Endothelial cell of umbilical vein (primary cell): ENCODE measurements around the gene ABCD3. TPM values are rescaled to one million over a fixed set of nuclear protein-coding genes. Genes with fewer than 3 reads are reported as not detected.

Experiments
- BruUV-seq: library from RNA; stranded (reverse); fragments of 400-500 nt; replicated peaks from 2 replicates; lab custom pipeline; 2021; lab: Mats Ljungman, UMichigan
- CTCF ChIA-PET: fragments of 300-600, 350-600 bp; sonication (Branson Sonifier 250); formaldehyde crosslinking; loops from one replicate; lab custom pipeline; 2021; ENCODE audit warnings: antibody characterized with exemption, inconsistent platforms; lab: Charles Lee
- POLR2A ChIA-PET: fragments of 300-600, 350-600 bp; sonication (Branson Sonifier 250); formaldehyde crosslinking; loops from one replicate; lab custom pipeline; 2021; ENCODE audit warnings: antibody characterized with exemption, inconsistent platforms; lab: Charles Lee
- DNase-seq: peaks from one replicate; pipeline ENCODE4 v3.0.0-alpha.2; 2011; ENCODE audit warnings: low read depth, low spot score
- FAIRE-seq: peaks from 2 replicates; lab custom pipeline; 2011; peaks lifted over from hg19 to GRCh38; lab: Jason Lieb, UNC
- H2AFZ ChIP-seq: 2 replicates; pipeline ENCODE4 v1.6.0; 2012; ENCODE audit warnings: low read depth, low read length, control low read depth, inconsistent platforms
- H3K27ac ChIP-seq: 2 replicates; pipeline ENCODE4 v1.5.1; 2011; ENCODE audit warnings: low read depth, mild to moderate bottlenecking, control low read depth, low read length, moderate library complexity; ENCODE audit not compliant: insufficient read depth
- H3K27me3 ChIP-seq, 2 experiments: 2 replicates each; pipeline versions ENCODE4 v1.6.0 to v1.6.1; 2011; ENCODE audit warnings: low read length in 2 of 2, mixed read lengths in 1 of 2; ENCODE audit not compliant: control insufficient read depth in 2 of 2, insufficient read depth in 2 of 2
- H3K36me3 ChIP-seq, 2 experiments: 2 replicates in 1 of 2; 3 replicates in 1 of 2; pipeline ENCODE4 v1.5.1; 2011; ENCODE audit warnings: low read length in 2 of 2, mild to moderate bottlenecking in 1 of 2, moderate library complexity in 1 of 2; ENCODE audit not compliant: control insufficient read depth in 2 of 2, insufficient read depth in 2 of 2; ENCODE audit errors: extremely low read depth in 1 of 2
- H3K4me1 ChIP-seq: 3 replicates; pipeline ENCODE4 v1.5.1; 2011; ENCODE audit warnings: mild to moderate bottlenecking, low read length; ENCODE audit not compliant: control insufficient read depth, insufficient read depth; ENCODE audit errors: extremely low read depth
- H3K4me2 ChIP-seq: 2 replicates; pipeline ENCODE4 v1.6.1; 2011; ENCODE audit warnings: low read length, control low read depth, mixed read lengths; ENCODE audit not compliant: insufficient read depth
- H3K4me3 ChIP-seq, 3 experiments: fragments of 200-600 bp in 1 of 3; sonication (generic), shearing (Covaris generic) in 1 of 3; replicated peaks in 1 of 3; 2 replicates each; pipeline ENCODE4 v1.5.1; 2011 to 2016; ENCODE audit warnings: control low read depth in 3 of 3, low read length in 3 of 3, mild to moderate bottlenecking in 2 of 3, inconsistent platforms in 1 of 3, low read depth in 1 of 3, moderate library complexity in 1 of 3; ENCODE audit not compliant: insufficient read depth in 1 of 3
- H3K79me2 ChIP-seq: 2 replicates; pipeline ENCODE4 v1.6.0; 2012; ENCODE audit warnings: low read length, inconsistent platforms; ENCODE audit not compliant: control insufficient read depth, insufficient read depth
- H3K9ac ChIP-seq: replicated peaks from 2 replicates; pipeline ENCODE3; 2011; ENCODE audit warnings: low read length, control low read depth; ENCODE audit not compliant: insufficient read depth; ENCODE audit errors: extremely low read depth
- H3K9me1 ChIP-seq: replicated peaks from 3 replicates; pipeline ENCODE4 v1.6.0; 2011; ENCODE audit warnings: mild to moderate bottlenecking, low read length; ENCODE audit not compliant: control insufficient read depth, insufficient read depth; ENCODE audit errors: extremely low read depth
- H3K9me3 ChIP-seq: replicated peaks from 2 replicates; pipeline ENCODE4 v1.5.1; 2012; ENCODE audit warnings: low read length, inconsistent platforms; ENCODE audit not compliant: control insufficient read depth, insufficient read depth
- H4K20me1 ChIP-seq: replicated peaks from 2 replicates; pipeline ENCODE3; 2011; ENCODE audit warnings: mild to moderate bottlenecking, low read length; ENCODE audit not compliant: control insufficient read depth, insufficient read depth; ENCODE audit errors: extremely low read depth
- EZH2 ChIP-seq: IDR thresholded peaks from 2 replicates; pipeline ENCODE4 v1.6.1; 2012; ENCODE audit warnings: borderline replicate concordance, low read depth, mild to moderate bottlenecking, moderate library complexity, low read length, inconsistent platforms; ENCODE audit not compliant: severe bottlenecking
- FOS ChIP-seq: IDR thresholded peaks from 2 replicates; pipeline ENCODE4 v1.6.1; 2011; ENCODE audit warnings: mild to moderate bottlenecking, low read length, moderate library complexity, borderline replicate concordance; ENCODE audit not compliant: insufficient read depth
- GATA2 ChIP-seq: IDR thresholded peaks from 2 replicates; pipeline ENCODE4 v1.7.0; 2011; ENCODE audit warnings: low read depth, mild to moderate bottlenecking, moderate library complexity, mixed read lengths, low read length; ENCODE audit not compliant: insufficient read length, insufficient read depth
- JUN ChIP-seq: IDR thresholded peaks from 2 replicates; pipeline ENCODE4 v1.6.1; 2011; ENCODE audit warnings: borderline replicate concordance, low read depth; ENCODE audit not compliant: insufficient read length, insufficient read depth
- MYC ChIP-seq: IDR thresholded peaks from one replicate; pipeline ENCODE4 v1.6.1; 2011; ENCODE audit warnings: mild to moderate bottlenecking, low read depth, low read length
- POLR2A ChIP-seq: IDR thresholded peaks from 2 replicates; pipeline ENCODE4 v1.6.1; 2012; ENCODE audit warnings: low read depth, mild to moderate bottlenecking, control low read depth, low read length
- POLR2AphosphoS5 ChIP-seq: IDR thresholded peaks from 2 replicates; pipeline ENCODE4 v1.6.1; 2012; ENCODE audit warnings: low read depth, mild to moderate bottlenecking, control low read depth, low read length, moderate library complexity; ENCODE audit not compliant: insufficient read depth
- dilution Hi-C: fragments of 300-500 bp; cut with MboI; formaldehyde crosslinking; loops from one replicate; pipeline ENCODE4 v1.15.0; 2019; ENCODE audit warnings: low sequenced_read_pairs; ENCODE audit not compliant: extremely low pct_ligation_motif_present
- intact Hi-C: fragments of 100-400 bp; cut with micrococcal nuclease; formaldehyde crosslinking; loops from one replicate; pipeline ENCODE4 v1.10.0; 2022
- polyA plus RNA-seq, 4 experiments: library from polyadenylated mRNA; depleted of rRNA in 3 of 4; stranded (reverse) in 3 of 4; unstranded in 1 of 4; fragments of >200 nt; gene quantifications; 2 replicates each; pipeline versions ENCODE4 v1.2.1 to v1.2.3, GENCODE V29; 2011 to 2012; ENCODE audit warnings: missing spikeins in 1 of 4
- total RNA-seq: library from RNA; stranded (reverse); gene quantifications from 2 replicates; pipeline ENCODE4 v1.2.3, GENCODE V29; 2021
- TF ChIP-seq, protein P1 (sequence below): IDR thresholded peaks from 2 replicates; pipeline ENCODE4 v1.6.1; 2011; ENCODE audit not compliant: insufficient read depth, insufficient read length
- TF ChIP-seq, protein P2 (sequence below), 2 donors: IDR thresholded peaks; 1 replicate in 1 of 2; 2 replicates in 1 of 2; pipeline ENCODE4 v1.5.1; 2011; ENCODE audit warnings: low read length in 2 of 2, mild to moderate bottlenecking in 2 of 2, moderate library complexity in 2 of 2, control low read depth in 1 of 2, inconsistent platforms in 1 of 2, low read depth in 1 of 2; ENCODE audit not compliant: insufficient read depth in 1 of 2; ENCODE audit errors: extremely low read depth in 1 of 2

ABCD3 gene
- total and polyA plus RNA-seq, 2 donors (not counting 3 experiments of a cell fraction or from before 2014, with no cell fraction given), result 6.3 to 31.6 TPM

- no peak overlapping the region for H3K4me2 ChIP-seq
- no peaks in the 10 kb centered on the region for H3K9me1 ChIP-seq
- H3K9ac ChIP-seq, result no peak overlapping the region
- peaks cover 12% of the 10 kb centered on the region for H3K4me1 ChIP-seq
- H3K27me3 ChIP-seq, result no peaks in the 10 kb centered on the region
- no peaks in the 10 kb centered on the region for H3K9me3 ChIP-seq
- H3K36me3 ChIP-seq, result no peaks in the 10 kb centered on the region
- H3K4me3 ChIP-seq, result no peak overlapping the region
- CTCF ChIA-PET, result interaction anchor here (0.7 to 1.1 kb wide), 3 partner anchors 9 to 396 kb away, joined by 3 read pairs; no protein-coding TSS in a partner anchor
- dilution Hi-C loops, result no loop called here
- POLR2A ChIA-PET, result no interaction called here
- intact Hi-C loops, result no loop called here
- DNase-seq (no peak), FAIRE-seq (no peak)
- BruUV-seq, result no TSS peak
- H2AFZ ChIP-seq, result no peak overlapping the region
- peaks cover 22% of the 10 kb centered on the region for H3K79me2 ChIP-seq
- H4K20me1 ChIP-seq, result no peaks in the 10 kb centered on the region
- TF ChIP-seq, protein P1, sequence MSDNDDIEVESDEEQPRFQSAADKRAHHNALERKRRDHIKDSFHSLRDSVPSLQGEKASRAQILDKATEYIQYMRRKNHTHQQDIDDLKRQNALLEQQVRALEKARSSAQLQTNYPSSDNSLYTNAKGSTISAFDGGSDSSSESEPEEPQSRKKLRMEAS, result no peak
- TF ChIP-seq JUN, result no peak
- no peak for TF ChIP-seq POLR2A
- no peak for TF ChIP-seq EZH2
- no peak for TF ChIP-seq MYC
- TF ChIP-seq FOS, result no peak
- TF ChIP-seq POLR2AphosphoS5, result no peak
- TF ChIP-seq, protein P2, sequence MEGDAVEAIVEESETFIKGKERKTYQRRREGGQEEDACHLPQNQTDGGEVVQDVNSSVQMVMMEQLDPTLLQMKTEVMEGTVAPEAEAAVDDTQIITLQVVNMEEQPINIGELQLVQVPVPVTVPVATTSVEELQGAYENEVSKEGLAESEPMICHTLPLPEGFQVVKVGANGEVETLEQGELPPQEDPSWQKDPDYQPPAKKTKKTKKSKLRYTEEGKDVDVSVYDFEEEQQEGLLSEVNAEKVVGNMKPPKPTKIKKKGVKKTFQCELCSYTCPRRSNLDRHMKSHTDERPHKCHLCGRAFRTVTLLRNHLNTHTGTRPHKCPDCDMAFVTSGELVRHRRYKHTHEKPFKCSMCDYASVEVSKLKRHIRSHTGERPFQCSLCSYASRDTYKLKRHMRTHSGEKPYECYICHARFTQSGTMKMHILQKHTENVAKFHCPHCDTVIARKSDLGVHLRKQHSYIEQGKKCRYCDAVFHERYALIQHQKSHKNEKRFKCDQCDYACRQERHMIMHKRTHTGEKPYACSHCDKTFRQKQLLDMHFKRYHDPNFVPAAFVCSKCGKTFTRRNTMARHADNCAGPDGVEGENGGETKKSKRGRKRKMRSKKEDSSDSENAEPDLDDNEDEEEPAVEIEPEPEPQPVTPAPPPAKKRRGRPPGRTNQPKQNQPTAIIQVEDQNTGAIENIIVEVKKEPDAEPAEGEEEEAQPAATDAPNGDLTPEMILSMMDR (IDR thresholded peaks at IDR 0.05; ENCODE audit: extremely low read depth in 1 of 2, insufficient read depth in 1 of 2, low read depth in 1 of 2, low read length in 2 of 2), result no peak
- no peak for TF ChIP-seq GATA2
- no peak overlapping the region for H3K27ac ChIP-seq
Observed at GRCh38 chr1:94422115-94422820, 4.1 kb downstream of the ABCD3 start.
